Activated CD4-positive, alpha-beta T cell treated with anti-CD3 and anti-CD28 coated beads, Interleukin-2, amount 50 U/mL, for 48 hours (primary cell): Measurements from ENCODE around the gene KANK4.

Source experiments
- DNase-seq, 2 experiments: peaks; one replicate each; pipeline ENCODE4 v3.0.0-alpha.2; 2020

KANK4 gene

GRCh38 chr1:62304515-62304914 is 14.7 kb downstream of the KANK4 start:
- no peak for DNase-seq

GRCh38 chr1:62301726-62302390 is 17.4 kb downstream of the KANK4 start:
- no peak for DNase-seq

GRCh38 chr1:62299426-62300200 is 19.6 kb downstream of the KANK4 start:
- DNase-seq, result no peak

GRCh38 chr1:62295921-62296491 is 23.2 kb downstream of the KANK4 start:
- DNase-seq, result no peak

- peak in 1 of 2 experiments; percentile 6 for DNase-seq
Observed at GRCh38 chr1:62294261-62294660, 25.0 kb downstream of the KANK4 start.

- no peak for DNase-seq
Observed at GRCh38 chr1:62288662-62289061, 30.6 kb downstream of the KANK4 start.

GRCh38 chr1:62288224-62288623 is 31.0 kb downstream of the KANK4 start:
- no peak for DNase-seq

- DNase-seq, result no peak
Observed at GRCh38 chr1:62286786-62287224, 32.4 kb downstream of the KANK4 start.

- DNase-seq, result no peak
Observed at GRCh38 chr1:62285984-62286785, 33.0 kb downstream of the KANK4 start.

- DNase-seq, result no peak
Observed at GRCh38 chr1:62285440-62285839, 33.8 kb downstream of the KANK4 start.

GRCh38 chr1:62283986-62284385 is 35.2 kb downstream of the KANK4 start:
- no peak for DNase-seq

GRCh38 chr1:62282909-62283755 is 36.1 kb downstream of the KANK4 start:
- no peak for DNase-seq

GRCh38 chr1:62281922-62282555 is 37.2 kb downstream of the KANK4 start:
- DNase-seq, result no peak

GRCh38 chr1:62280960-62281465 is 38.2 kb downstream of the KANK4 start:
- DNase-seq, result no peak

GRCh38 chr1:62280150-62280549 is 39.1 kb downstream of the KANK4 start:
- no peak for DNase-seq

- DNase-seq, result no peak
Observed at GRCh38 chr1:62276791-62277190, 42.4 kb downstream of the KANK4 start.

GRCh38 chr1:62274496-62275485 is 44.4 kb downstream of the KANK4 start:
- DNase-seq, result no peak

- no peak for DNase-seq
Observed at GRCh38 chr1:62273953-62274352, 45.3 kb downstream of the KANK4 start.

- DNase-seq, result peak; percentile 33 to 47
Observed at GRCh38 chr1:62271948-62272728, 47.1 kb downstream of the KANK4 start.
